ENCODE measurements around the gene VOPP1. TPM values are rescaled to one million over a fixed set of nuclear protein-coding genes. Genes with fewer than 3 reads are reported as not detected.

The VOPP1 gene
- polyA plus RNA-seq, 1 experiment: 88.4 TPM

DNA sequence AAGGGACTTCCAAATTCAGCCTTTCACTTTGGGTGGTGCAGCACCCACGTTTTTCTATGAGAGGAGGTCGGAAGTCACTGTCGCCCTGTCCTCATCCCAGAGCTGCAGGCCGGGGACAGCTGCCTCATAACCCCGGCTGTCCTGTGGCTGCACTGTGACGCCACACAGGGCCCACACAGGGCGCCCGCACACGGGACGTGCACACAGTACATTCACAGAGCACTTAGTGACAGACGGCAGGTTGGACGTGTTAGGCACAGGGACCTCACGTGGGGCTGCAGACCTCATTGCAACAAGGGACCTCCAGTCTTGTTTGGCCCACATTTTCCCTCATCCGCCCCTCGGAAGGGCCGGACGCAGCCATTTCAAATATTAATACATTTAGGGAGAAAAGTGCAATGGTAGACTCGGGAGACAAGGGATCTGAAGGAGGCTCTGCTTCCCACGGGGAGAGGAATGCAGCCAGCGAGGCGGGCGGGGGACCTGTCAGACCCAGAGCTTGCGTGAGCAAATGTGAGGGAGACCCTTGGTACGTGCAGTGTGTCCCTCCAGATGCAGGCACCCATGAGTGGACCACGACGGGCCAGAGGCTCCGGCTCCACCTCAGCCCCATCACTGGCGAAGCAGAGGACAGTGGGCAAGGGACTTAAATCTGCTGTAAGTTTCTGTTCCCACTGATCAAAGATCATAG, 86.7 kb downstream of the VOPP1 start:
- DNase-seq (ENCODE audit: low read depth, low spot score): no peak
- Histone ChIP-seq H3K4me3 (ENCODE audit: low read depth, low read length) (no peak overlapping the region), H3K9me3 (ENCODE audit: control insufficient read depth, insufficient read depth, low read length) (no peaks in the 10 kb centered on the region), H3K27ac (ENCODE audit: low read depth, low read length) (no peak overlapping the region), H3K27me3 (ENCODE audit: control insufficient read depth, insufficient read depth, low read length) (no peaks in the 10 kb centered on the region)
- TF ChIP-seq, protein P1, sequence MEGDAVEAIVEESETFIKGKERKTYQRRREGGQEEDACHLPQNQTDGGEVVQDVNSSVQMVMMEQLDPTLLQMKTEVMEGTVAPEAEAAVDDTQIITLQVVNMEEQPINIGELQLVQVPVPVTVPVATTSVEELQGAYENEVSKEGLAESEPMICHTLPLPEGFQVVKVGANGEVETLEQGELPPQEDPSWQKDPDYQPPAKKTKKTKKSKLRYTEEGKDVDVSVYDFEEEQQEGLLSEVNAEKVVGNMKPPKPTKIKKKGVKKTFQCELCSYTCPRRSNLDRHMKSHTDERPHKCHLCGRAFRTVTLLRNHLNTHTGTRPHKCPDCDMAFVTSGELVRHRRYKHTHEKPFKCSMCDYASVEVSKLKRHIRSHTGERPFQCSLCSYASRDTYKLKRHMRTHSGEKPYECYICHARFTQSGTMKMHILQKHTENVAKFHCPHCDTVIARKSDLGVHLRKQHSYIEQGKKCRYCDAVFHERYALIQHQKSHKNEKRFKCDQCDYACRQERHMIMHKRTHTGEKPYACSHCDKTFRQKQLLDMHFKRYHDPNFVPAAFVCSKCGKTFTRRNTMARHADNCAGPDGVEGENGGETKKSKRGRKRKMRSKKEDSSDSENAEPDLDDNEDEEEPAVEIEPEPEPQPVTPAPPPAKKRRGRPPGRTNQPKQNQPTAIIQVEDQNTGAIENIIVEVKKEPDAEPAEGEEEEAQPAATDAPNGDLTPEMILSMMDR (IDR thresholded peaks at IDR 0.05; ENCODE audit: low read depth, low read length): no peak
- ChIA-PET CTCF (interaction anchor here (0.7 kb wide), 1 partner anchor 70 kb away, joined by 3 read pairs; no protein-coding TSS in a partner anchor), POLR2A (no interaction called here)

DNA sequence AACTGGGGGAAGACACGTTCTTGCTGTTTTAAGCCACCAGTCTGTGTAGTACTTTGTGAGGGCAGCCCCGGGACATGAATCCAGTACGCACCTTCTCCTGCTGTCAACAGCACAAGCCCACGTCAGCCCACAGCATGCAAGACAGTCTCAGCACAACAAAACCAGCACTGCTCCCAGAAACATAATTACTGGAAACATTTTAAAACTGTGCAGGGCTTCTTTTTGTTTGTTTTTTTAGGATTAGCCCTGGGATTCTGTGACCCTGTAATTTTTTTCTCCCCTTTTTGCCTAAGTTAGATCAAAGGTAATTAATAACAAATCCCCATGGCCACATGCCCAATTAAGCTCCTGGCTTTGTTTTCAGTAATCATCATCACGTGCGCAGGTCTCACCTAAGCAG, 87.5 kb downstream of the VOPP1 start:
- TF ChIP-seq, protein P1 (IDR thresholded peaks at IDR 0.05; ENCODE audit: low read depth, low read length): no peak
- ChIA-PET POLR2A (no interaction called here), CTCF (no interaction called here)
- H3K9me3 ChIP-seq (ENCODE audit: control insufficient read depth, insufficient read depth, low read length): no peaks in the 10 kb centered on the region
- no peak for DNase-seq (ENCODE audit: low read depth, low spot score)
- H3K27ac ChIP-seq (ENCODE audit: low read depth, low read length): no peak overlapping the region
- H3K27me3 ChIP-seq (ENCODE audit: control insufficient read depth, insufficient read depth, low read length): no peaks in the 10 kb centered on the region
- no peak overlapping the region for H3K4me3 ChIP-seq (ENCODE audit: low read depth, low read length)

DNA sequence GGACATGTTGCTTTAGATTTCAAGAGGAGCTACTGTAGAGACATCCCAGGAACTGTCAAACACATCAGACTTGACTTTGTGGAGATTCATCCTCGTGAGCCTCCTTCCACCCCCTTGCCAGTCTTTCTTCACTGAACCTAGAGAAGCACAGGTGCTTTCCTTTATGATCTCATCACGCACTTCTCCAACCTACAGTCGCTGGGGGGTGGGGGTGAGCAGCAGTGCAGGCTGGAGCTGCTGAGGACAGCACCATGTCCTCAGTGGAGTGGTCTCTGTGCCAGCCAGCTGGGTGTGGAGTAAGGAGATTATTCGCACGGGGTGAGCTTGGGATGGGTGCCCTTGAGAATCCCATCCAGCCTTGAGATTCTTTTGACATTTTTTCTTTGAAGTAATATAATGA, 88.1 kb downstream of the VOPP1 start:
- no peak for DNase-seq (ENCODE audit: low read depth, low spot score)
- ChIA-PET CTCF (no interaction called here), POLR2A (no interaction called here)
- Histone ChIP-seq H3K9me3 (ENCODE audit: control insufficient read depth, insufficient read depth, low read length) (no peaks in the 10 kb centered on the region), H3K27ac (ENCODE audit: low read depth, low read length) (no peak overlapping the region), H3K4me3 (ENCODE audit: low read depth, low read length) (no peak overlapping the region), H3K27me3 (ENCODE audit: control insufficient read depth, insufficient read depth, low read length) (no peaks in the 10 kb centered on the region)
- TF ChIP-seq, protein P1 (IDR thresholded peaks at IDR 0.05; ENCODE audit: low read depth, low read length): no peak

DNA sequence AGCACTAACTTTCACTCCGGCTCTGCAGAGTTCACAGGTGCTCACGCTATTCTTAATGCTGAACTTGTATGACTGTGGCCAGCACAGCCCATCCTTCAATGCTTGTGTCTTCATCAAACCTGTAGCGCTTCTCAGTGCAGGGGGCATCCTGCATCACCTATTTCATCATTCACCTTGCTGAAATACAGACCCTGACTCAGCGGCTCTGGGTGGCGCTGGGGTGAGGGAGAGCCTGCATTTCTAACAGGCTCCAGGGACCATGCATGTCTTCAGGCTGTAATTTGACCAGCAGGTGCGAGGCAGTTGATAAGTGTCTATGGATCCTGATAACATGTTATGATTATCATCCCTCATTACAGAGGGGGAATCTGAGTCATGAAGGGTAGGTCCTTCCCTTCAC, 89.3 kb downstream of the VOPP1 start:
- DNase-seq (ENCODE audit: low read depth, low spot score): no peak

DNA sequence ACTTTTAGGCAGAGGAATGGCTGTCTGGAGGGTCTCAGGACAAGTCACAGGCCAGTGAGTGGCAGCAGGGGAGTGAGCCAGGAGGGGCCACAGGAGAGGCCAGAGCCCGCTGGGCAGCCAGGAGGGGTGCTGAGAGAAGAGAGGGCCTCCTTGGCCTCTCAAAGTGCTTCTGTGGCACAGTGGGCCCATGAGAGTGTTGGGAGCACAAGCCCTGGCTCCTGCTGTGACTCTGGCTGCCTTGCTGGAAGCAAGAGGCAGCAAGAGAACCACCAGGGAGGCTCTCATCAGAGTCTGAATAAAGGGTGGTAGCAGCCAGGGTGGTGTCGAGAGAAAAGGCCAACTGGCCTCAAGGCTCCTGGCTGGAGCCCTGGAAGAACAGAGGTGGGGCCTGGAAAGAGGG, 91.1 kb downstream of the VOPP1 start:
- CTCF ChIA-PET: no interaction called here

More for the DNA sequence above, 89.3 kb downstream of the VOPP1 start:
- ChIA-PET CTCF (no interaction called here), POLR2A (no interaction called here)
- TF ChIP-seq, protein P1 (IDR thresholded peaks at IDR 0.05; ENCODE audit: low read depth, low read length): no peak
- Histone ChIP-seq H3K4me3 (ENCODE audit: low read depth, low read length) (no peak overlapping the region), H3K27ac (ENCODE audit: low read depth, low read length) (no peak overlapping the region), H3K9me3 (ENCODE audit: control insufficient read depth, insufficient read depth, low read length) (no peaks in the 10 kb centered on the region), H3K27me3 (ENCODE audit: control insufficient read depth, insufficient read depth, low read length) (no peaks in the 10 kb centered on the region)

More for the DNA sequence above, 91.1 kb downstream of the VOPP1 start:
- no peak overlapping the region for H3K4me3 ChIP-seq (ENCODE audit: low read depth, low read length)
- POLR2A ChIA-PET: no interaction called here
- no peak overlapping the region for H3K27ac ChIP-seq (ENCODE audit: low read depth, low read length)
- TF ChIP-seq, protein P1 (IDR thresholded peaks at IDR 0.05; ENCODE audit: low read depth, low read length): no peak
- H3K27me3 ChIP-seq (ENCODE audit: control insufficient read depth, insufficient read depth, low read length): no peaks in the 10 kb centered on the region
- no peak for DNase-seq (ENCODE audit: low read depth, low spot score)
- H3K9me3 ChIP-seq (ENCODE audit: control insufficient read depth, insufficient read depth, low read length): no peaks in the 10 kb centered on the region
